HEK293 (cell line): ENCODE data around the gene FAM151B.

Experiments used
- BCL11B ChIP-seq: fragments of 450-650 bp; formaldehyde crosslinking; IDR thresholded peaks from 2 replicates; pipeline ENCODE4 v1.5.1; 2016; ENCODE audit warnings: low read depth, missing biosample characterization, missing genetic modification characterization
- CTCF ChIP-seq: fragments of 450-650 bp; formaldehyde crosslinking; IDR thresholded peaks from 2 replicates; pipeline ENCODE4 v1.5.1; 2016; ENCODE audit warnings: missing biosample characterization, missing genetic modification characterization
- KLF7 ChIP-seq: fragments of 450-650 bp; formaldehyde crosslinking; IDR thresholded peaks from 2 replicates; pipeline ENCODE4 v1.5.1; 2016; ENCODE audit warnings: missing biosample characterization, missing genetic modification characterization, borderline replicate concordance
- KLF9 ChIP-seq: fragments of 450-650 bp; formaldehyde crosslinking; IDR thresholded peaks from 2 replicates; pipeline ENCODE4 v1.5.1; 2016; ENCODE audit warnings: missing biosample characterization, missing genetic modification characterization, low read depth
- REST ChIP-seq: fragments of 450-650 bp; formaldehyde crosslinking; IDR thresholded peaks from 2 replicates; pipeline ENCODE4 v1.5.1; 2016; ENCODE audit warnings: missing biosample characterization, missing genetic modification characterization
- TCF7L2 ChIP-seq: IDR thresholded peaks from 2 replicates; pipeline ENCODE4 v1.6.1; 2011; ENCODE audit warnings: low read depth, mild to moderate bottlenecking, inconsistent platforms, low read length, moderate library complexity, borderline replicate concordance
- ZBTB10 ChIP-seq: fragments of 450-650 bp; formaldehyde crosslinking; IDR thresholded peaks from 2 replicates; pipeline ENCODE4 v1.5.1; 2016; ENCODE audit warnings: missing biosample characterization, missing genetic modification characterization
- ZBTB21 ChIP-seq: fragments of 450-650 bp; formaldehyde crosslinking; IDR thresholded peaks from 2 replicates; pipeline ENCODE4 v1.5.1; 2017; ENCODE audit warnings: missing biosample characterization, missing genetic modification characterization
- ZBTB49 ChIP-seq: fragments of 450-650 bp; formaldehyde crosslinking; IDR thresholded peaks from 2 replicates; pipeline ENCODE4 v1.5.1; 2016; ENCODE audit warnings: missing biosample characterization, missing genetic modification characterization, low read depth
- ZSCAN23 ChIP-seq: fragments of 450-650 bp; formaldehyde crosslinking; IDR thresholded peaks from 2 replicates; pipeline ENCODE4 v1.5.1; 2016; ENCODE audit warnings: missing biosample characterization, missing genetic modification characterization

GRCh38 chr5:80508844-80509243 lies 20.9 kb downstream of the FAM151B start:
- TF ChIP-seq CTCF (tag by site-specific recombination) (no peak), TCF7L2 (no peak), BCL11B (tag by site-specific recombination) (no peak), ZBTB21 (no peak), KLF7 (no peak), KLF9 (tag by site-specific recombination) (no peak), ZBTB10 (tag by site-specific recombination) (no peak), ZBTB49 (tag by site-specific recombination) (no peak), REST (tag by site-specific recombination) (no peak), ZSCAN23 (no peak)
